Measurements from ENCODE around the gene MTHFSD.

The MTHFSD gene

GRCh38 chr16:86480444-86480843 is 74.6 kb downstream of the MTHFSD start:
- no peak for DNase-seq
